Measurements from ENCODE around the gene DDX31. TPM values are rescaled to one million over a fixed set of nuclear protein-coding genes. Genes with fewer than 3 reads are reported as not detected.
"Not testable (repeated sequence)": the region's sequence is repeated elsewhere in the genome, so short reads cannot be mapped to it uniquely, and the experiment has no call there.

The DDX31 gene
- 10 to 100 TPM; 31.0 to 32.6 TPM for total RNA-seq

DNA sequence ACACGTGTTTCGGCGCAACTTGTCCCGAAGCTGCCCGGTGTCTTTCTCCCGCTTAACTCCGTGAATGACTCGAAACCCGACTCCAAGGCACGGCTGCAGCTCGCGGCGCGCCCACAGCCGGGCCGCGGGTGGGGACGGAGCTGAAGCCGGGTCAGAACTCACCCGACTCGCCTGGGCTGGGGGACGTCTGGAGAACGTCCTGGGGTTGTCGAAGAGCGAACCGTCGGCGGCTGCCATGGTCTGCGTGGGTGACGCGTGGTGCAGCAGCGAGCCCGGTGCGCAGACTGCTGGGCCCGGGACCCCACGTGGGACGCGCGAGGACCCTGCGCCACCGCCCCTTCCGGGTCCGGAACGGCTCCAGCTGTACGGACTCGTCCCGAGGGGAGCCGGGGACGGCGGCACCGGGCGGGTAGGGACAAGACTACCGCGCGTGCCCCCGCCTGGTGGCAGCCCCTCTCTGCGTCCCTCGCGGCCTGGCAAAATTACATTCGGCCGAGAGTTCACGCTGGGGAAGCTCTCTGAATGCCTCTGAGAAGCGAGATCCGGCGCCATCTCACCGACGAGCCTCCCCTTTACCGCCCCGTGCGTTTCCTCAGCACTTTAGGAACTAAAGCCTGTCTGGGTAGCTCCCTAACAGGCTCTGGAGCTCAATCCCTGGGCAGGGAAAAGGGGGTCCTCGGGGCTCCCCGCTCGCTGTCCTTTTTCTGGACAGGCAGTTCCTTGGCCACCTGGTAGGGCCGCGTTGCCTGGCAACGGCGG is at the start of gene DDX31:
TSS of gene DDX31 (minus strand) at position 286 of the 759 bp plus-strand sequence. CDS start at position 237, 49 bp downstream.
- CTCF ChIA-PET, result interaction anchor here (0.6 to 1.4 kb wide), 7 partner anchors 24 to 1503 kb away, joined by 3 to 6 read pairs (median 3); partner anchors contain the start of genes CFAP77 and SETX
- POLR2A ChIA-PET, result interaction anchor here (0.5 to 1.3 kb wide), 7 partner anchors 9 to 790 kb away, joined by 3 to 6 read pairs (median 3); partner anchors contain the start of gene CACFD1

- POLR2A ChIA-PET, CTCF ChIA-PET: not testable (repeated sequence)
Measured at GRCh38 chr9:132718381-132718928, 48.7 kb upstream of the DDX31 start.

DNA sequence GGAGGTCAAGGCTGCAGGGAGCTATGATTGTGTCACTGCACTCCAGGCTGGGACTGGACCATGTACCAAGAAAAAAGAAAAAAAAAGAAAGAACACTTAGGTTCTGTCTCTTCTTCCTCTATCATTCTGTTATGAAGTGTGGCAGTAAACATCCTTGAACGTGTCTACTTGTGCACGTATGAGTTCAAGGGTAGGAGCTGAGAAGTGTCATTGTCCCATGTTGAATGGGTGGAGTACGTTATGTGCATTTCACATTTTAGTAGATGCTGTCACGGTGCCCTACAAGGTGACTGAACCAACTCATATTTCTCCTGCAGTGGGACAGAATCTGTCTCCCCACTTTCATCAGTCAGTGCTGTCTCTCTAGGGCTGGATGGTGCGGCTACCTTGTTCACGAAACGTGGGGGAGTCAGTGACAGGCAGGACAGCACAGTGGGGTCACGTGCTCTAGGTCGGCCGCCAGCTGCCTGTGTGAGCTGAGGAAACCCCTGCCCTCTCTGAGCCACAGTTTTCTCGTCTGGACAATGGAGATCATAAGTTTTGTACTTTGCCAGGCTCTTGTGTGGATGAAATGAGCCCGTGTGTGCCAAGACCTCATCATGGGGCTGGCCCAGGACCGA is 47.7 kb upstream of the DDX31 start:
- CTCF ChIA-PET, result interaction anchor here (0.7 to 1.0 kb wide), 2 partner anchors 48 to 285 kb away, joined by 3 read pairs; partner anchors contain the start of gene DDX31
- POLR2A ChIA-PET, result no interaction called here

- POLR2A ChIA-PET, result no interaction called here
- CTCF ChIA-PET, result no interaction called here
Measured at GRCh38 chr9:132716007-132716406, 46.2 kb upstream of the DDX31 start.

DNA sequence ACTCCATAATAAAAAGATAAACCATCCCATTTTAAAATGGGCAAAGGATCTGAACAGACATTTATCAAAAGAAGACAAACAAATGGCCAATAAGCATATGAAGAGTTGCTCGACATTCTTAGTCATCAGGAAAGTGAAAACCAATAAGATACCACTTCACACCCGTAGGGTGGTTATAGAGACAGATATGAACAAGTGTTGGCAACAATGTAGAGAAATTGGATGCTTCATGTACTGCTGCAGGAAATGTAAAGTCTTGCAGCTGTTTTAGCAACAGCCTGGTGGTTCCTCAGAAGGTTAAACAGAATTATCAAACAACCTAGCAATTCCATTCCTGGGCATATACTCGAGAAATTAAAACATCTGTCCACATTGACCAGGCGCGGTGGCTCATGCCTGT is 43.0 kb upstream of the DDX31 start:
- POLR2A ChIA-PET, result no interaction called here
- CTCF ChIA-PET, result interaction anchor here (0.6 to 1.0 kb wide), 2 partner anchors 18 to 33 kb away, joined by 3 read pairs; no protein-coding TSS in a partner anchor

GRCh38 chr9:132711846-132712245 is 42.1 kb upstream of the DDX31 start:
- CTCF ChIA-PET, result interaction anchor here (1.0 kb wide), 1 partner anchor 34 kb away, joined by 3 read pairs; no protein-coding TSS in a partner anchor

DNA sequence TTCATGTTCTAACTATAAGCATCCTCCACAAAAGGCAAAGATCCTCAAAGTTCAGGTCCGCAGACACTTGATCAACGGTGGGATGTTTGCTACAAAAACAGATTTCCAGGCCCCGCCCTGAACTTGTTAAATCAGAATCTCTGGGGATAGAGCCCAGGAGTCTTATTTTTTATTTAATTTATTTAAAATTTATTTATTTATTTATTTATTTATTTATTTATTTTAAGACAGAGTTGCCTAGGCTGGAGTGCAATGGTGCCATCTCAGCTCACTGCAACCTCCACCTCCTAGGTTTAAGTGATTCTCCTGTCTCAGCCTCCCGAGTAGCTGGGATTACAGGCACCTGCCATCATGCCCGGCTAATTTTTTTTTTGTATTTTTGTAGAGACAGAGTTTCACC is 41.4 kb upstream of the DDX31 start:
- CTCF ChIA-PET, result not testable (repeated sequence)

More at GRCh38 chr9:132711846-132712245, 42.1 kb upstream of the DDX31 start:
- POLR2A ChIA-PET, result no interaction called here

GRCh38 chr9:132710333-132710732 is 40.5 kb upstream of the DDX31 start:
- CTCF ChIA-PET, result no interaction called here
- POLR2A ChIA-PET, result no interaction called here

More for the DNA sequence above, 41.4 kb upstream of the DDX31 start:
- POLR2A ChIA-PET, result not testable (repeated sequence)

- POLR2A ChIA-PET, result no interaction called here
- CTCF ChIA-PET, result no interaction called here
Measured at GRCh38 chr9:132708769-132709430, 39.1 kb upstream of the DDX31 start.

DNA sequence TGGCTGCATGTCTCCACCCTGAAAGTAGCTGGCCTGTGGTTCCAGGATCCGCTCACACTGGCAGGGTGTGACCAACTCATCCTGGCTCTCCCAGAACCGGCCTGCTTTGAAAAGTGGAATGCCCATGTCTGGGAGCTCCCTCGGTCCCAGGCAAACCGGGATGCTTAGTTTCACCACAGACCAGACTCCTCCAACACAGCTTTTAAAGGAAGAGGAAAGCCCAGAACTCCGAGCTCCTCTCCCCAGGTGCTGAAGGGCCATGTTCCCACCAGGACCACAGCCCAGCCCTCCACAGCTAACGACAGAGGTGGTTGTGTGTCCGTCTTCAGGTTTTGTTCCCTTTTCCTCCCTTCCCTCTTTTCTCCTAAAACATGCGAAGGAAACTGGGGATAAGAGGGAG is 38.5 kb upstream of the DDX31 start:
- POLR2A ChIA-PET, result no interaction called here
- CTCF ChIA-PET, result interaction anchor here (0.6 kb wide), 1 partner anchor 143 kb away, joined by 3 read pairs; no protein-coding TSS in a partner anchor

DNA sequence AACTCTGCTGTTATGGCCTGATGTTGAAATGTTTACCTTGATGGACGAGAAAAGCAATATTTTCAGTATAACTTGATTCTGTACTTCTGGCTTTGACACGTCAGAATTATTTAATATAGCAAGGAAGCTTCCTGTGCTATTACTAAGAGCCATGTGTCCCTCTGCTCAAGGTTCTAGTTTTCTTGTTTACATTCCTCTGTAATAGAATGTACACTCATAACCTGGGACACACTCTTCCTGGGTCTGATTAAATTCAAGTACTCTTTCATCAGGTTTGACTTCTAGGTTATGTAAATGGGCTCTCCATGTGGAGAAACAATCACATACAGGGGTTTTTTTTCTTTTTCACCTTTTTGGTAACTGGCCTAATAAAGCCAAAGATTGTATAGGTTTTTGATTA is 33.6 kb upstream of the DDX31 start:
- ChIA-PET POLR2A (no interaction called here), CTCF (interaction anchor here (0.5 kb wide), 1 partner anchor 314 kb away, joined by 3 read pairs; no protein-coding TSS in a partner anchor)

- POLR2A ChIA-PET, result no interaction called here
- CTCF ChIA-PET, result no interaction called here
Measured at GRCh38 chr9:132702254-132702653, 32.5 kb upstream of the DDX31 start.

DNA sequence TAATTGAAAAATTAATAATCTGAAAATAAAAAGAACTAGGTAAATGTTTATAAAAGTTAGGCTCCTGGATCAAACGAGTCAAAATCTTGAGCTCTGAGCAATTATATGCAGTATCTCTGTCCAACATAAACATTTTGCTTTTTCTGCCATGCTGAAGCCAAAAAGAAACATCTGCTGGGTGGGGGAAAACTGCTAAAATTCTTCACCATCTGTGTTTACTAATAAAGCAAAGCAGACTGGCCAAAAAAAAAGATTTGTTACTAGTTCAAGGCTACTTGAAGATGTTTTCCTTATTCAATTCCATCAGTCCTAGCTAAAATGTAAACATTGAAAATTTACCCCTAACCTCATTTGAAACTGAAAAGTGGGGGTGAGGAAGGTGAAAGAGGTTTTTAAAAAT is 30.2 kb upstream of the DDX31 start:
- ChIA-PET CTCF (no interaction called here), POLR2A (no interaction called here)

DNA sequence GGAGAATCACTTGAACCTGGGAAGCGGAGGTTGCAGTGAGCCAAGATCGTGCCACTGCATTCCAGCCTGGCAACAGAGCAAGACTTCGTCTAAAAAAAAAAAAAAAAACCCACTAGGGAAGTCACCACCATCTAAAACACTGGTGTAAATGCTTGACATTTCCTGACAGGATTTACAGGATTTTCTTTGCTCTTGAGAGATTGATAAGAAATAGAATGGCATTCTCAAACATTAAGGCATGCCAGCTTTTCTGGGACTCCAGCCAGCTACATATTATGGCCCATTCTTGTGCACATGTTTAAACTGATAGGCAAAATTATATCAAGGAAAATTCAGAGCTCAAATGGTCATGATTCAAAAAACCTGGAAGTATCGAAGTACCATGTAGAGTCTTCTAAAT is 29.2 kb upstream of the DDX31 start:
- CTCF ChIA-PET, result interaction anchor here (0.7 to 1.1 kb wide), 2 partner anchors 28 to 93 kb away, joined by 3 read pairs; no protein-coding TSS in a partner anchor

DNA sequence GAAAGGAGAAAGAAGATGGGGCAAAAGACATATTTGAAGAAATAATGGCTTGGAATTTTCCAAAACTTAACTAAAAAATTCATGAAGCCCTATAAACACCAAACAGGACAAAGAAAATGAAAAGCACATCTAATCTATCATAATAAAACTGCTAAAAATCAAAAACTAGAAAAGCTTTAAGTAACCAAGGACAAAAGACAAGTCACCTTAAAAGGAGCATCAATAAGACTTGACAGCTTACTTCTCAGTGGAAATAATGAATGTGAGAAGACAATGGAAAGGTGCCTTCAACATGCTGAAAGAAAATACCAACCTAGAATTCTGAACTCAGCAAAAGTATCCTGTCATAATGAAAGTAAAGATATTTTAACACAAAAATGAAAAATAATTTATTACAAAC is 27.4 kb upstream of the DDX31 start:
- POLR2A ChIA-PET, result no interaction called here
- CTCF ChIA-PET, result no interaction called here

More for the DNA sequence above, 29.2 kb upstream of the DDX31 start:
- POLR2A ChIA-PET, result no interaction called here

- POLR2A ChIA-PET, result no interaction called here
- CTCF ChIA-PET, result interaction anchor here (1.0 to 1.1 kb wide), 3 partner anchors 12 to 24 kb away, joined by 3 read pairs; partner anchors contain the start of genes DDX31 and GTF3C4
Measured at GRCh38 chr9:132694144-132694543, 24.4 kb upstream of the DDX31 start.

- POLR2A ChIA-PET, result no interaction called here
Measured at GRCh38 chr9:132690696-132691095, 20.9 kb upstream of the DDX31 start.

GRCh38 chr9:132683873-132684272 is 14.1 kb upstream of the DDX31 start:
- CTCF ChIA-PET, result interaction anchor here (0.8 kb wide), 1 partner anchor 13 kb away, joined by 3 read pairs; no protein-coding TSS in a partner anchor

More at GRCh38 chr9:132690696-132691095, 20.9 kb upstream of the DDX31 start:
- CTCF ChIA-PET, result no interaction called here

DNA sequence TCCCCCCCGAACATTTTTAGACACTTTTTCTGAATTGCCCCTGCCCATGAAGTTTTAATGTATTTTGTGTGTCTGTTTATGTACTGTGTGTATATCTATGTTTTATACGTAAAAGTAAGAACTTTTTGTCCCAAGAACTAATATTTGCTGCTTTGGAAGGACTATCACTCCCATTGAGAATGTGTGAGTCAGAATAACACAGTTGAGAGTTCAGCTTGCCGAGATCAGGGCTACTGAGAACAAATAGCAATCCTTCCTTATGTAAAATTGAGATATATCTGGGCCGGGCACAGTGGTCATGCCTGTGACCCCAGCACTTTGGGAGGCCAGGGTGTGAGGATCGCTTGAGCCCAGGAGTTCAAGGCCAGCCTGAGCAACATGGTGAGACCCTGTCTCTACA is 11.8 kb upstream of the DDX31 start:
- ChIA-PET POLR2A (interaction anchor here (0.7 kb wide), 1 partner anchor 40 kb away, joined by 3 read pairs; no protein-coding TSS in a partner anchor), CTCF (interaction anchor here (1.5 kb wide), 1 partner anchor 13 kb away, joined by 3 read pairs; no protein-coding TSS in a partner anchor)

More at GRCh38 chr9:132683873-132684272, 14.1 kb upstream of the DDX31 start:
- POLR2A ChIA-PET, result no interaction called here
